B cell (primary cell): ENCODE data around the gene NEBL. TPM values are rescaled to one million over a fixed set of nuclear protein-coding genes. Genes with fewer than 3 reads are reported as not detected.

ENCODE experiments used
- ATAC-seq: fragments of 200-7000 bp; cut with Tn5 transposase; one replicate; pipeline ENCODE4 v1.10.0; 2021; ENCODE audit warnings: low read depth, mild to moderate bottlenecking, moderate number of reproducible peaks, moderate library complexity
- CTCF ChIA-PET: fragments of 350-600 bp; sonication (Branson Sonifier 250); formaldehyde crosslinking; loops from one replicate; lab custom pipeline; 2021; ENCODE audit warnings: antibody characterized with exemption, inconsistent platforms; lab: Charles Lee
- POLR2A ChIA-PET: fragments of 350-600 bp; sonication (Branson Sonifier 250); formaldehyde crosslinking; loops from one replicate; lab custom pipeline; 2021; ENCODE audit warnings: antibody characterized with exemption; lab: Charles Lee
- DNase-seq: peaks from one replicate; pipeline ENCODE4 v3.0.0; 2013
- H2AFZ ChIP-seq: 2 replicates; pipeline ENCODE4 v1.6.1; 2012; ENCODE audit warnings: mild to moderate bottlenecking, low read depth, low read length; ENCODE audit not compliant: insufficient read depth, poor library complexity, severe bottlenecking
- H3K27ac ChIP-seq, 2 donors: 1 replicate in 1 of 2; 2 replicates in 1 of 2; pipeline ENCODE4 v1.5.1; 2012 to 2013; ENCODE audit warnings: low read length in 2 of 2, mild to moderate bottlenecking in 2 of 2, moderate library complexity in 1 of 2
- H3K27me3 ChIP-seq, 4 experiments: fragments of 200-600 bp in 1 of 4; sonication (generic) in 1 of 4; replicated peaks in 1 of 4; 1 replicate in 2 of 4; 2 replicates in 2 of 4; pipeline versions ENCODE4 v1.6.1 to v1.7.0; 2013 to 2016; ENCODE audit warnings: low read length in 3 of 4, mild to moderate bottlenecking in 2 of 4, mixed read lengths in 1 of 4, moderate library complexity in 1 of 4; ENCODE audit not compliant: insufficient read depth in 4 of 4, control insufficient read depth in 3 of 4; ENCODE audit errors: control extremely low read depth in 1 of 4
- H3K36me3 ChIP-seq, 2 experiments: replicated peaks in 1 of 2; 1 replicate in 1 of 2; 2 replicates in 1 of 2; pipeline versions ENCODE4 v1.6.1 to v1.7.1; 2013; ENCODE audit warnings: low read length in 1 of 2; ENCODE audit not compliant: insufficient read depth in 2 of 2, control insufficient read depth in 1 of 2; ENCODE audit errors: control extremely low read depth in 1 of 2, extremely low read depth in 1 of 2
- H3K4me1 ChIP-seq, 2 donors: fragments of 200-600 bp in 1 of 2; sonication (generic) in 1 of 2; 1 replicate in 1 of 2; 2 replicates in 1 of 2; pipeline versions ENCODE4 v1.5.1 to v1.6.1; 2013 to 2017; ENCODE audit warnings: low read length in 2 of 2; ENCODE audit not compliant: control insufficient read depth in 2 of 2, insufficient read depth in 2 of 2
- H3K4me2 ChIP-seq: replicated peaks from 2 replicates; pipeline ENCODE3; 2012; ENCODE audit warnings: mild to moderate bottlenecking, low read depth, low read length; ENCODE audit not compliant: poor library complexity, severe bottlenecking
- H3K4me3 ChIP-seq, 5 experiments: fragments of 200-600 bp in 1 of 5; sonication (generic) in 1 of 5; 1 replicate in 3 of 5; 2 replicates in 2 of 5; pipeline versions ENCODE4 v1.5.1 to v1.7.0; 2011 to 2016; ENCODE audit warnings: low read length in 4 of 5, mild to moderate bottlenecking in 4 of 5, low read depth in 2 of 5, control low read depth in 1 of 5, moderate library complexity in 1 of 5; ENCODE audit not compliant: insufficient read depth in 1 of 5; ENCODE audit errors: control extremely low read depth in 1 of 5, extremely low read depth in 1 of 5
- H3K79me2 ChIP-seq: fragments of 200-600 bp; sonication (generic); one replicate; pipeline ENCODE4 v1.6.0; 2016; ENCODE audit warnings: low read length; ENCODE audit not compliant: control insufficient read depth, insufficient read depth
- H3K9ac ChIP-seq: fragments of 200-600 bp; sonication (generic); 2 replicates; pipeline ENCODE4 v1.6.1; 2017; ENCODE audit warnings: mild to moderate bottlenecking, low read length, moderate library complexity
- H3K9me3 ChIP-seq, 3 donors: one replicate each; pipeline versions ENCODE4 v1.6.1 to v1.7.1; 2013; ENCODE audit warnings: low read length in 2 of 3; ENCODE audit not compliant: control insufficient read depth in 2 of 3, insufficient read depth in 1 of 3; ENCODE audit errors: control extremely low read depth in 1 of 3
- H4K20me1 ChIP-seq: 2 replicates; pipeline ENCODE4 v1.6.0; 2012; ENCODE audit warnings: mild to moderate bottlenecking, low read length; ENCODE audit not compliant: insufficient read depth, control insufficient read depth, poor library complexity, severe bottlenecking
- H3K27ac Mint-ChIP-seq: one replicate; pipeline ENCODE4 v1.8.0; 2021; ENCODE audit warnings: mixed read lengths
- H3K27me3 Mint-ChIP-seq: one replicate; pipeline ENCODE4 v1.8.0; 2021; ENCODE audit warnings: mixed read lengths
- H3K4me1 Mint-ChIP-seq: one replicate; pipeline ENCODE4 v1.8.0; 2021; ENCODE audit warnings: mixed read lengths
- H3K4me3 Mint-ChIP-seq: one replicate; pipeline ENCODE4 v1.8.0; 2021; ENCODE audit warnings: mixed read lengths
- H3K9me3 Mint-ChIP-seq: one replicate; pipeline ENCODE4 v1.8.0; 2022; ENCODE audit warnings: mixed read lengths; ENCODE audit not compliant: insufficient read depth
- CTCF ChIP-seq: fragments of 200-600 bp; IDR thresholded peaks from one replicate; pipeline ENCODE4 v1.8.0; 2022; ENCODE audit warnings: antibody characterized with exemption, mild to moderate bottlenecking
- EZH2 ChIP-seq: IDR thresholded peaks from 2 replicates; pipeline ENCODE4 v1.6.1; 2012; ENCODE audit warnings: borderline replicate concordance, low read depth, mild to moderate bottlenecking, moderate library complexity, low read length; ENCODE audit not compliant: insufficient read depth, poor library complexity, severe bottlenecking
- WGBS: methylation state at CpG from one replicate; pipeline ENCODE4 v1.1.5; 2013; ENCODE audit warnings: missing lambda C conversion rate; ENCODE audit not compliant: insufficient coverage; 5-methylcytosine and 5-hydroxymethylcytosine counted together
- intact Hi-C: fragments of 100-400 bp; cut with micrococcal nuclease; formaldehyde crosslinking; loops from one replicate; pipeline ENCODE4 v1.10.0; 2022
- polyA plus RNA-seq: library from polyadenylated mRNA; depleted of rRNA; stranded (reverse); fragments of >200 nt; gene quantifications from 2 replicates; pipeline ENCODE4 v1.2.3, GENCODE V29; 2012
- total RNA-seq, 2 donors: library from RNA; stranded (reverse); fragments of 120-200 nt in 1 of 2; gene quantifications; 1 replicate in 1 of 2; 2 replicates in 1 of 2; pipeline versions ENCODE4 v1.2.3 to v1.2.4, GENCODE V29; 2013 to 2022

NEBL gene
- total and polyA plus RNA-seq, 2 donors (not counting 1 experiment from before 2014, with no cell fraction given): not detected

GRCh38 chr10:20898866-20899535, 1.9 kb upstream of the NEBL start:
- DNase-seq: no peak
- Histone ChIP-seq H3K79me2 (no peaks in the 10 kb centered on the region), H3K4me3 (no peak overlapping the region), H4K20me1 (no peaks in the 10 kb centered on the region), H3K27me3 (no peaks in the 10 kb centered on the region), H3K9me3 (no peaks in the 10 kb centered on the region), H3K36me3 (no peaks in the 10 kb centered on the region), H3K9ac (no peak overlapping the region), H3K27ac (no peak overlapping the region), H2AFZ (no peak overlapping the region), H3K4me2 (no peak overlapping the region), H3K4me1 (no peaks in the 10 kb centered on the region)
- ChIA-PET CTCF (no interaction called here), POLR2A (no interaction called here)
- intact Hi-C loops: no loop called here
- Mint-ChIP-seq H3K9me3 (no peaks in the 10 kb centered on the region), H3K4me1 (no peaks in the 10 kb centered on the region), H3K27me3 (no peaks in the 10 kb centered on the region), H3K27ac (no peak overlapping the region), H3K4me3 (no peak overlapping the region)
- no peak for ATAC-seq
- 86% methylated on average over 1 of the region's 3 CpGs for WGBS
- TF ChIP-seq CTCF (no peak), EZH2 (no peak)

GRCh38 chr10:20893297-20893696, 3.8 kb downstream of the NEBL start:
- no peaks in the 10 kb centered on the region for H3K79me2 ChIP-seq
- H3K4me1 ChIP-seq: no peaks in the 10 kb centered on the region
- H3K27ac ChIP-seq: no peak overlapping the region
- no peaks in the 10 kb centered on the region for H3K9me3 Mint-ChIP-seq
- no peak overlapping the region for H3K4me3 Mint-ChIP-seq
- TF ChIP-seq EZH2 (no peak), CTCF (no peak)
- CTCF ChIA-PET: no interaction called here
- POLR2A ChIA-PET: no interaction called here
- no peak overlapping the region for H3K27ac Mint-ChIP-seq
- no peak overlapping the region for H2AFZ ChIP-seq
- H4K20me1 ChIP-seq: no peaks in the 10 kb centered on the region
- no peaks in the 10 kb centered on the region for H3K27me3 ChIP-seq
- DNase-seq (no peak), ATAC-seq (no peak)
- H3K4me2 ChIP-seq: no peak overlapping the region
- no peaks in the 10 kb centered on the region for H3K4me1 Mint-ChIP-seq
- no peaks in the 10 kb centered on the region for H3K9me3 ChIP-seq
- no peak overlapping the region for H3K4me3 ChIP-seq
- H3K9ac ChIP-seq: no peak overlapping the region
- H3K27me3 Mint-ChIP-seq: peaks cover 17% of the 10 kb centered on the region
- no CpG with 5 or more reads among the region's 1 CpG for WGBS
- no peaks in the 10 kb centered on the region for H3K36me3 ChIP-seq
- intact Hi-C loops: no loop called here
